Endothelial cell of umbilical vein (primary cell): ENCODE measurements around the gene SENP8. TPM values are rescaled to one million over a fixed set of nuclear protein-coding genes. Genes with fewer than 3 reads are reported as not detected.

Source experiments
- BruUV-seq: library from RNA; stranded (reverse); fragments of 400-500 nt; replicated peaks from 2 replicates; lab custom pipeline; 2021; lab: Mats Ljungman, UMichigan
- CTCF ChIA-PET: fragments of 300-600, 350-600 bp; sonication (Branson Sonifier 250); formaldehyde crosslinking; loops from one replicate; lab custom pipeline; 2021; ENCODE audit warnings: antibody characterized with exemption, inconsistent platforms; lab: Charles Lee
- POLR2A ChIA-PET: fragments of 300-600, 350-600 bp; sonication (Branson Sonifier 250); formaldehyde crosslinking; loops from one replicate; lab custom pipeline; 2021; ENCODE audit warnings: antibody characterized with exemption, inconsistent platforms; lab: Charles Lee
- DNase-seq: peaks from one replicate; pipeline ENCODE4 v3.0.0-alpha.2; 2011; ENCODE audit warnings: low read depth, low spot score
- FAIRE-seq: peaks from 2 replicates; lab custom pipeline; 2011; peaks lifted over from hg19 to GRCh38; lab: Jason Lieb, UNC
- H2AFZ ChIP-seq: 2 replicates; pipeline ENCODE4 v1.6.0; 2012; ENCODE audit warnings: low read depth, low read length, control low read depth, inconsistent platforms
- H3K27ac ChIP-seq: 2 replicates; pipeline ENCODE4 v1.5.1; 2011; ENCODE audit warnings: low read depth, mild to moderate bottlenecking, control low read depth, low read length, moderate library complexity; ENCODE audit not compliant: insufficient read depth
- H3K27me3 ChIP-seq, 2 experiments: 2 replicates each; pipeline versions ENCODE4 v1.6.0 to v1.6.1; 2011; ENCODE audit warnings: low read length in 2 of 2, mixed read lengths in 1 of 2; ENCODE audit not compliant: control insufficient read depth in 2 of 2, insufficient read depth in 2 of 2
- H3K36me3 ChIP-seq, 2 experiments: 2 replicates in 1 of 2; 3 replicates in 1 of 2; pipeline ENCODE4 v1.5.1; 2011; ENCODE audit warnings: low read length in 2 of 2, mild to moderate bottlenecking in 1 of 2, moderate library complexity in 1 of 2; ENCODE audit not compliant: control insufficient read depth in 2 of 2, insufficient read depth in 2 of 2; ENCODE audit errors: extremely low read depth in 1 of 2
- H3K4me1 ChIP-seq: 3 replicates; pipeline ENCODE4 v1.5.1; 2011; ENCODE audit warnings: mild to moderate bottlenecking, low read length; ENCODE audit not compliant: control insufficient read depth, insufficient read depth; ENCODE audit errors: extremely low read depth
- H3K4me2 ChIP-seq: 2 replicates; pipeline ENCODE4 v1.6.1; 2011; ENCODE audit warnings: low read length, control low read depth, mixed read lengths; ENCODE audit not compliant: insufficient read depth
- H3K4me3 ChIP-seq, 3 experiments: fragments of 200-600 bp in 1 of 3; sonication (generic), shearing (Covaris generic) in 1 of 3; replicated peaks in 1 of 3; 2 replicates each; pipeline ENCODE4 v1.5.1; 2011 to 2016; ENCODE audit warnings: control low read depth in 3 of 3, low read length in 3 of 3, mild to moderate bottlenecking in 2 of 3, inconsistent platforms in 1 of 3, low read depth in 1 of 3, moderate library complexity in 1 of 3; ENCODE audit not compliant: insufficient read depth in 1 of 3
- H3K79me2 ChIP-seq: 2 replicates; pipeline ENCODE4 v1.6.0; 2012; ENCODE audit warnings: low read length, inconsistent platforms; ENCODE audit not compliant: control insufficient read depth, insufficient read depth
- H3K9ac ChIP-seq: replicated peaks from 2 replicates; pipeline ENCODE3; 2011; ENCODE audit warnings: low read length, control low read depth; ENCODE audit not compliant: insufficient read depth; ENCODE audit errors: extremely low read depth
- H3K9me1 ChIP-seq: replicated peaks from 3 replicates; pipeline ENCODE4 v1.6.0; 2011; ENCODE audit warnings: mild to moderate bottlenecking, low read length; ENCODE audit not compliant: control insufficient read depth, insufficient read depth; ENCODE audit errors: extremely low read depth
- H3K9me3 ChIP-seq: replicated peaks from 2 replicates; pipeline ENCODE4 v1.5.1; 2012; ENCODE audit warnings: low read length, inconsistent platforms; ENCODE audit not compliant: control insufficient read depth, insufficient read depth
- H4K20me1 ChIP-seq: replicated peaks from 2 replicates; pipeline ENCODE3; 2011; ENCODE audit warnings: mild to moderate bottlenecking, low read length; ENCODE audit not compliant: control insufficient read depth, insufficient read depth; ENCODE audit errors: extremely low read depth
- CTCF ChIP-seq, 2 donors: IDR thresholded peaks; 1 replicate in 1 of 2; 2 replicates in 1 of 2; pipeline ENCODE4 v1.5.1; 2011; ENCODE audit warnings: low read length in 2 of 2, mild to moderate bottlenecking in 2 of 2, moderate library complexity in 2 of 2, control low read depth in 1 of 2, inconsistent platforms in 1 of 2, low read depth in 1 of 2; ENCODE audit not compliant: insufficient read depth in 1 of 2; ENCODE audit errors: extremely low read depth in 1 of 2
- EZH2 ChIP-seq: IDR thresholded peaks from 2 replicates; pipeline ENCODE4 v1.6.1; 2012; ENCODE audit warnings: borderline replicate concordance, low read depth, mild to moderate bottlenecking, moderate library complexity, low read length, inconsistent platforms; ENCODE audit not compliant: severe bottlenecking
- FOS ChIP-seq: IDR thresholded peaks from 2 replicates; pipeline ENCODE4 v1.6.1; 2011; ENCODE audit warnings: mild to moderate bottlenecking, low read length, moderate library complexity, borderline replicate concordance; ENCODE audit not compliant: insufficient read depth
- GATA2 ChIP-seq: IDR thresholded peaks from 2 replicates; pipeline ENCODE4 v1.7.0; 2011; ENCODE audit warnings: low read depth, mild to moderate bottlenecking, moderate library complexity, mixed read lengths, low read length; ENCODE audit not compliant: insufficient read length, insufficient read depth
- JUN ChIP-seq: IDR thresholded peaks from 2 replicates; pipeline ENCODE4 v1.6.1; 2011; ENCODE audit warnings: borderline replicate concordance, low read depth; ENCODE audit not compliant: insufficient read length, insufficient read depth
- MAX ChIP-seq: IDR thresholded peaks from 2 replicates; pipeline ENCODE4 v1.6.1; 2011; ENCODE audit not compliant: insufficient read depth, insufficient read length
- MYC ChIP-seq: IDR thresholded peaks from one replicate; pipeline ENCODE4 v1.6.1; 2011; ENCODE audit warnings: mild to moderate bottlenecking, low read depth, low read length
- POLR2A ChIP-seq: IDR thresholded peaks from 2 replicates; pipeline ENCODE4 v1.6.1; 2012; ENCODE audit warnings: low read depth, mild to moderate bottlenecking, control low read depth, low read length
- POLR2AphosphoS5 ChIP-seq: IDR thresholded peaks from 2 replicates; pipeline ENCODE4 v1.6.1; 2012; ENCODE audit warnings: low read depth, mild to moderate bottlenecking, control low read depth, low read length, moderate library complexity; ENCODE audit not compliant: insufficient read depth
- dilution Hi-C: fragments of 300-500 bp; cut with MboI; formaldehyde crosslinking; loops from one replicate; pipeline ENCODE4 v1.15.0; 2019; ENCODE audit warnings: low sequenced_read_pairs; ENCODE audit not compliant: extremely low pct_ligation_motif_present
- intact Hi-C: fragments of 100-400 bp; cut with micrococcal nuclease; formaldehyde crosslinking; loops from one replicate; pipeline ENCODE4 v1.10.0; 2022
- polyA plus RNA-seq, 4 experiments: library from polyadenylated mRNA; depleted of rRNA in 3 of 4; stranded (reverse) in 3 of 4; unstranded in 1 of 4; fragments of >200 nt; gene quantifications; 2 replicates each; pipeline versions ENCODE4 v1.2.1 to v1.2.3, GENCODE V29; 2011 to 2012; ENCODE audit warnings: missing spikeins in 1 of 4
- total RNA-seq: library from RNA; stranded (reverse); gene quantifications from 2 replicates; pipeline ENCODE4 v1.2.3, GENCODE V29; 2021

Gene SENP8
- total and polyA plus RNA-seq, 2 donors (not counting 3 experiments of a cell fraction or from before 2014, with no cell fraction given) = 0.91 to 1.3 TPM

GRCh38 chr15:72184165-72184811 lies 66.1 kb downstream of the SENP8 start:
- Histone ChIP-seq H3K36me3 (no peaks in the 10 kb centered on the region), H3K79me2 (no peaks in the 10 kb centered on the region), H2AFZ (no peak overlapping the region), H3K27ac (no peak overlapping the region), H3K9me3 (no peaks in the 10 kb centered on the region), H4K20me1 (no peaks in the 10 kb centered on the region), H3K4me2 (no peak overlapping the region), H3K27me3 (peaks cover 18 to 27% of the 10 kb centered on the region in 2 experiments), H3K9me1 (no peaks in the 10 kb centered on the region), H3K4me3 (no peak overlapping the region), H3K9ac (no peak overlapping the region), H3K4me1 (no peaks in the 10 kb centered on the region)
- FAIRE-seq (no peak), DNase-seq (no peak)
- intact Hi-C loops = no loop called here
- dilution Hi-C loops = no loop called here
- POLR2A ChIA-PET = no interaction called here
- BruUV-seq = no TSS peak
- CTCF ChIA-PET = no interaction called here
- TF ChIP-seq JUN = no peak
- TF ChIP-seq EZH2 = peak; percentile 63

GRCh38 chr15:72189250-72189902 lies 71.2 kb downstream of the SENP8 start:
- intact Hi-C loops = no loop called here
- Histone ChIP-seq H3K36me3 (no peaks in the 10 kb centered on the region), H3K79me2 (no peaks in the 10 kb centered on the region), H3K9me3 (no peaks in the 10 kb centered on the region), H3K27ac (no peak overlapping the region), H3K4me3 (no peak overlapping the region), H3K4me1 (no peaks in the 10 kb centered on the region), H3K27me3 (peaks cover 14 to 30% of the 10 kb centered on the region in 2 experiments), H2AFZ (no peak overlapping the region), H3K9me1 (no peaks in the 10 kb centered on the region), H4K20me1 (no peaks in the 10 kb centered on the region), H3K4me2 (no peak overlapping the region), H3K9ac (no peak overlapping the region)
- dilution Hi-C loops = no loop called here
- POLR2A ChIA-PET = interaction anchor here (0.6 kb wide), 1 partner anchor 327 kb away, joined by 5 read pairs; no protein-coding TSS in a partner anchor
- BruUV-seq = no TSS peak
- no peak for TF ChIP-seq EZH2
- TF ChIP-seq CTCF (IDR thresholded peaks at IDR 0.05; ENCODE audit: extremely low read depth in 1 of 2, insufficient read depth in 1 of 2, low read depth in 1 of 2, low read length in 2 of 2) = no peak
- TF ChIP-seq FOS = no peak
- TF ChIP-seq POLR2AphosphoS5 = no peak
- TF ChIP-seq POLR2A = no peak
- no peak for TF ChIP-seq GATA2
- TF ChIP-seq MAX = no peak
- TF ChIP-seq MYC = no peak
- TF ChIP-seq JUN = no peak
- DNase-seq (no peak), FAIRE-seq (no peak)
- CTCF ChIA-PET = no interaction called here
